ENCODE data around the gene NOC4L.
"Not testable (repeated sequence)": the region's sequence is repeated elsewhere in the genome, so short reads cannot be mapped to it uniquely, and the experiment has no call there.

Gene NOC4L

GRCh38 chr12:132124766-132125425 lies 19.4 kb upstream of the NOC4L start:
- DNase-seq: no peak

GRCh38 chr12:132125736-132126135 lies 18.5 kb upstream of the NOC4L start:
- no peak for DNase-seq

- DNase-seq: no peak
Observed at GRCh38 chr12:132127041-132127440, 17.2 kb upstream of the NOC4L start.

- no peak for DNase-seq
Observed at GRCh38 chr12:132129007-132129406, 15.2 kb upstream of the NOC4L start.

GRCh38 chr12:132130690-132131089 lies 13.6 kb upstream of the NOC4L start:
- DNase-seq: no peak

- DNase-seq: no peak
Observed at GRCh38 chr12:132131229-132131628, 13.0 kb upstream of the NOC4L start.

GRCh38 chr12:132131952-132132351 lies 12.3 kb upstream of the NOC4L start:
- DNase-seq: no peak

- DNase-seq: no peak
Observed at GRCh38 chr12:132132609-132133430, 11.4 kb upstream of the NOC4L start.

- no peak for DNase-seq
Observed at GRCh38 chr12:132133952-132134652, 10.2 kb upstream of the NOC4L start.

GRCh38 chr12:132134653-132135183 lies 9.5 kb upstream of the NOC4L start:
- not testable (repeated sequence) for DNase-seq

- DNase-seq: not testable (repeated sequence)
Observed at GRCh38 chr12:132136226-132136625, 8.0 kb upstream of the NOC4L start.

GRCh38 chr12:132137483-132138125 lies 6.7 kb upstream of the NOC4L start:
- no peak for DNase-seq

GRCh38 chr12:132138941-132139871 lies 5.1 kb upstream of the NOC4L start:
- DNase-seq: no peak

GRCh38 chr12:132139912-132140311 lies 4.3 kb upstream of the NOC4L start:
- DNase-seq: no peak

- no peak for DNase-seq
Observed at GRCh38 chr12:132140501-132140900, 3.8 kb upstream of the NOC4L start.

GRCh38 chr12:132140918-132141841 lies 3.1 kb upstream of the NOC4L start:
- DNase-seq: no peak

- DNase-seq: no peak
Observed at GRCh38 chr12:132141976-132142678, 2.1 kb upstream of the NOC4L start.

GRCh38 chr12:132142679-132143335 lies 1.4 kb upstream of the NOC4L start:
- DNase-seq: no peak

GRCh38 chr12:132143336-132144071 lies 753 bp upstream of the NOC4L start:
- DNase-seq: peak; percentile 24
